Left cardiac atrium (tissue), 4 donors: ENCODE data around the gene PLD2. TPM values are rescaled to one million over a fixed set of nuclear protein-coding genes. Genes with fewer than 3 reads are reported as not detected.
"Not testable (repeated sequence)": the region's sequence is repeated elsewhere in the genome, so short reads cannot be mapped to it uniquely, and the experiment has no call there.

Experiments
- ATAC-seq, 2 donors: fragments of 200-7000 bp; cut with Tn5 transposase; one replicate each; pipeline ENCODE4 v1.9.1; 2020; ENCODE audit warnings: mild to moderate bottlenecking in 2 of 2, moderate library complexity in 2 of 2
- DNase-seq: peaks from one replicate; pipeline ENCODE4 v3.0.0-alpha.2; 2020
- intact Hi-C, 2 donors: fragments of 100-400 bp; cut with DNase I; formaldehyde crosslinking; loops; one replicate each; pipeline versions ENCODE4 v1.14.1 to v1.15.1; 2022 to 2023
- total RNA-seq, 2 donors: library from RNA; stranded (reverse); fragmentation: NEBNext Ultra II Directional; extraction: Animal tissue kit (Norgen Biotek cat#: 25700); gene quantifications; one replicate each; pipeline ENCODE4 v1.2.1, GENCODE V29; 2021
- donor health status: DM: no; HTN: yes; CAD: no.
- donor health status: DM: no; HTN: yes; CAD: no; lungs with severe emphysema.
- donor health status: DM: yes; HTN: yes; CAD: no.
- donor health status: Dilated cardiomyopathy.

PLD2 gene
- total RNA-seq, 2 donors from 2014 or later: 14.7 to 14.9 TPM

DNA sequence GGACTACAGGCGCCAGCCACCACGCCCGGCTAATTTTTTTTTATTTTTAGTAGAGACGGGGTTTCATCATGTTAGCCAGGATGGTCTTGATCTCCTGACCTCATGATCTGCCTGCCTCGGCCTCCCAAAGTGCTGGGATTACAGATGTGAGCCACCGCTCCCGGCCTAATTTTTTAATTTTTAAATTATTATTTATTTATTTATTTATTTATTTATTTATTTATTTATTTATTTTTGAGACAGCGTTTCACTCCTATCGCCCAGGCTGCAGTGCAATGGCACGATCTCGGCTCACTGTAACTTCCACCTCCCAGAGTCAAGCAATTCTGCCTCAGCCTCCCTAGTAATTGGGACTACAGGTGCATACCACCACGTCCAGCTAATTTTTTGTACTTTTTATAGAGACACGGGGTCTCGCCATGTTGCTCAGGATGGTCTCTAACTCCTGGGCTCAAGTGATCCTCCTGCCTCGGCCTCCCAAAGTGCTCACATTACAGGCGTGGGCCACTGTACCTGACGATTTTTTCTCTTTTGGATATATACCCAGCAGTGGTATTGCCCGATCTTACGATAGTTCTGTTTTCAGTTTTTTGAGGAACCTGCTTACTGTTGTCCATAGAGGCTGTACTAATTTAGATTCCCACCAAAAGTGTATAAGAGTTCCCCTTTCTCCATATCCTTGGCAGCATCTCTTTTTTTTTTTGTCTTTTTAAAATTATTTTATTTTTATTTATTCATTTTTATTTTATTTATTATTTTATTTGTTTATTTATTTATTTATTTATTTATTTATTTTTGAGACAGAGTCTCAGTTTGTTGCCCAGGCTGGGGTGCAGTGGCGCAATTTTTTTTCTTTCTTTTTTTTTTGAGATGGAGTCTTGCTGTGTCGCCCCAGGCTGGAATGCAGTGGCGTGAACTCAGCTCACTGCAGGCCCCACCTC lies 62.4 kb downstream of the PLD2 start:
- intact Hi-C loops, ATAC-seq, DNase-seq: not testable (repeated sequence)

DNA sequence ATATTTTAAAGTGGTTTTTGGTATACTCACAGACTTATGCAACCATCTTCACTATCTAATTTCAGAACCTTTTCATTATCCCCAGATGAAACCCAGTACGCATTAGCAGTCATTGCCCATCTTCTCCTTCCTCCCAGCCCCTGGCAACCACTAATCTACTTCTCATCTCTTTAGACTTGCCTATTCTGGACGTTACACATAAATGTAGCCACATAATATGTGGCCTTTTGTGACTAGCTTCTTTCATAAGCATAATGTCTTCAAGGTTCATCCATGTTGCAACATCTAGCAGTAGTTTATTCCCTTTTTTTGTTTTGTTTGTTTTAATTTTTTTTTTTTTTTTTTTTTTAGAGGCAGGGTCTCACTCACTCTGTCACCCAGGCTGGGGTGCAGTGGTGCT lies 63.9 kb downstream of the PLD2 start:
- ATAC-seq (no peak), DNase-seq (no peak)
- intact Hi-C loops: no loop called here

GRCh38 chr17:4872786-4873185 lies 65.8 kb downstream of the PLD2 start:
- DNase-seq (no peak), ATAC-seq (peak; percentile 41 to 50)
- intact Hi-C loops: no loop called here

Other genes with a start within 250 kb of the PLD2 start
- not detected for gene GGT6, start 246.6 kb upstream of the PLD2 start, total RNA-seq
- 10 to 100 TPM; 13.2 to 13.3 TPM for gene SMTNL2, start 222.6 kb upstream of the PLD2 start, total RNA-seq
- 10 to 100 TPM in 1 of 2 donors, 1 to 10 TPM in 1; 4.7 to 11.7 TPM for gene ALOX15, start 165.5 kb upstream of the PLD2 start, total RNA-seq
- gene PELP1, start 103.0 kb upstream of the PLD2 start, total RNA-seq: 10 to 100 TPM; 36.4 to 38.7 TPM
- 10 to 100 TPM; 30.7 to 43.5 TPM for gene ARRB2, start 96.5 kb upstream of the PLD2 start, total RNA-seq
- 10 to 100 TPM; 16.9 to 17.6 TPM for gene MED11, start 75.7 kb upstream of the PLD2 start, total RNA-seq
- gene ZMYND15, start 67.3 kb upstream of the PLD2 start, total RNA-seq: under 1 TPM; 0.21 to 0.39 TPM
- 1 to 10 TPM; 6.5 to 8.2 TPM for gene CXCL16, start 67.2 kb upstream of the PLD2 start, total RNA-seq
- gene TM4SF5, start 35.3 kb upstream of the PLD2 start, total RNA-seq: not detected
- 1 to 10 TPM in 1 of 2 donors, under 1 TPM in 1; 0.81 to 1.1 TPM for gene VMO1, start 20.8 kb upstream of the PLD2 start, total RNA-seq
- gene GLTPD2, start 18.2 kb upstream of the PLD2 start, total RNA-seq: not detected
- gene PSMB6, start 11.0 kb upstream of the PLD2 start, total RNA-seq: 100 to 1,000 TPM; 145 to 147 TPM
- 10 to 100 TPM; 40.1 to 42.2 TPM for gene MINK1, start 26.2 kb downstream of the PLD2 start, total RNA-seq
- 1 to 10 TPM; 1.3 to 2.3 TPM for gene C17orf107, start 92.4 kb downstream of the PLD2 start, total RNA-seq
- 100 to 1,000 TPM in 1 of 2 donors, 10 to 100 TPM in 1; 36.8 to 118 TPM for gene CHRNE, start 95.9 kb downstream of the PLD2 start, total RNA-seq
- under 1 TPM; 0.13 to 0.15 TPM for gene GP1BA, start 125.1 kb downstream of the PLD2 start, total RNA-seq
- 100 to 1,000 TPM; 166 to 175 TPM for gene SLC25A11, start 132.9 kb downstream of the PLD2 start, total RNA-seq
- 10 to 100 TPM; 76.2 to 95.6 TPM for gene RNF167, start 133.1 kb downstream of the PLD2 start, total RNA-seq
- gene PFN1, start 141.4 kb downstream of the PLD2 start, total RNA-seq: 100 to 1,000 TPM; 254 to 303 TPM
- 100 to 1,000 TPM; 149 to 228 TPM for gene ENO3, start 144.0 kb downstream of the PLD2 start, total RNA-seq
- gene SPAG7, start 160.7 kb downstream of the PLD2 start, total RNA-seq: 100 to 1,000 TPM; 113 to 128 TPM
- 10 to 100 TPM; 35.5 to 46.1 TPM for gene CAMTA2, start 180.5 kb downstream of the PLD2 start, total RNA-seq
- gene INCA1, start 190.4 kb downstream of the PLD2 start, total RNA-seq: 1 to 10 TPM; 1.8 to 2.6 TPM
- gene KIF1C, start 190.8 kb downstream of the PLD2 start, total RNA-seq: 100 to 1,000 TPM; 405 to 447 TPM
- under 1 TPM in 1 of 2 donors, not detected in 1; 0.10 TPM for gene SLC52A1, start 228.3 kb downstream of the PLD2 start, total RNA-seq